ENCODE results near the gene PIBF1. TPM values are rescaled to one million over a fixed set of nuclear protein-coding genes. Genes with fewer than 3 reads are reported as not detected.

Gene PIBF1
- polyA plus RNA-seq, 4 donors = 9.2 to 15.9 (median 10.5) TPM

- H3K27ac ChIP-seq (ENCODE audit: low read depth in 1 of 3, low read length in 2 of 3) = peak overlapping the region; percentile 16 to 91 (median 66)
- H3K4me1 ChIP-seq (ENCODE audit: control insufficient read depth in 3 of 3, insufficient read depth in 2 of 3, low read depth in 1 of 3, low read length in 2 of 3) = peaks cover 0 to 4% (median 2%) of the 10 kb centered on the region in 3 donors
- FAIRE-seq (no peak), DNase-seq (peak; percentile 43 to 60)
- H3K36me3 ChIP-seq (ENCODE audit: control insufficient read depth in 3 of 3, insufficient read depth in 2 of 3, low read depth in 1 of 3, low read length in 3 of 3) = peaks cover 2 to 25% (median 15%) of the 10 kb centered on the region in 3 donors
- H3K27me3 ChIP-seq (ENCODE audit: control insufficient read depth in 3 of 3, insufficient read depth in 3 of 3, low read length in 3 of 3) = no peaks in the 10 kb centered on the region
- peak overlapping the region; percentile 37 to 69 (median 50) for H3K4me3 ChIP-seq (ENCODE audit: low read depth in 1 of 3, low read length in 3 of 3)
- 22 to 68% (median 49%) methylated on average over 13 of the region's 13 CpGs for WGBS, 3 donors
- H3K9me3 ChIP-seq (ENCODE audit: control insufficient read depth in 2 of 2, insufficient read depth in 1 of 2, low read depth in 1 of 2, low read length in 1 of 2) = no peaks in the 10 kb centered on the region
Observed at GRCh38 chr13:73062468-73062867, 280.5 kb downstream of the PIBF1 start.

GRCh38 chr13:73063166-73063565 is 281.2 kb downstream of the PIBF1 start:
- H3K4me3 ChIP-seq (ENCODE audit: low read depth in 1 of 3, low read length in 3 of 3) = peak overlapping the region in 2 of 3 donors; percentile 50 to 69
- WGBS, 3 donors = 12 to 67% (median 34%) methylated on average over 3 of the region's 3 CpGs
- peaks cover 0 to 2% (median 2%) of the 10 kb centered on the region in 3 donors for H3K4me1 ChIP-seq (ENCODE audit: control insufficient read depth in 3 of 3, insufficient read depth in 2 of 3, low read depth in 1 of 3, low read length in 2 of 3)
- H3K27me3 ChIP-seq (ENCODE audit: control insufficient read depth in 3 of 3, insufficient read depth in 3 of 3, low read length in 3 of 3) = no peaks in the 10 kb centered on the region
- H3K36me3 ChIP-seq (ENCODE audit: control insufficient read depth in 3 of 3, insufficient read depth in 2 of 3, low read depth in 1 of 3, low read length in 3 of 3) = peaks cover 2 to 29% (median 16%) of the 10 kb centered on the region in 3 donors
- DNase-seq = peak; percentile 46 to 49
- H3K9me3 ChIP-seq (ENCODE audit: control insufficient read depth in 2 of 2, insufficient read depth in 1 of 2, low read depth in 1 of 2, low read length in 1 of 2) = no peaks in the 10 kb centered on the region
- H3K27ac ChIP-seq (ENCODE audit: low read depth in 1 of 3, low read length in 2 of 3) = peak overlapping the region in 2 of 3 donors; percentile 54 to 91
- no peak for FAIRE-seq

GRCh38 chr13:73065036-73065435 is 283.1 kb downstream of the PIBF1 start:
- Histone ChIP-seq H3K27ac (ENCODE audit: low read depth in 1 of 3, low read length in 2 of 3) (peak overlapping the region in 2 of 3 donors; percentile 31 to 91), H3K9me3 (ENCODE audit: control insufficient read depth in 2 of 2, insufficient read depth in 1 of 2, low read depth in 1 of 2, low read length in 1 of 2) (no peaks in the 10 kb centered on the region), H3K36me3 (ENCODE audit: control insufficient read depth in 3 of 3, insufficient read depth in 2 of 3, low read depth in 1 of 3, low read length in 3 of 3) (peaks cover 2 to 33% (median 16%) of the 10 kb centered on the region in 3 donors), H3K4me1 (ENCODE audit: control insufficient read depth in 3 of 3, insufficient read depth in 2 of 3, low read depth in 1 of 3, low read length in 2 of 3) (peaks cover 0 to 2% (median 0%) of the 10 kb centered on the region in 3 donors), H3K4me3 (ENCODE audit: low read depth in 1 of 3, low read length in 3 of 3) (peak overlapping the region in 2 of 3 donors; percentile 4 to 23), H3K27me3 (ENCODE audit: control insufficient read depth in 3 of 3, insufficient read depth in 3 of 3, low read length in 3 of 3) (no peaks in the 10 kb centered on the region)
- DNase-seq = peak; percentile 74 to 81
- FAIRE-seq = no peak
- 13 to 44% (median 32%) methylated on average over 2 of the region's 2 CpGs for WGBS, 3 donors

GRCh38 chr13:73065665-73066340 is 283.9 kb downstream of the PIBF1 start:
- 17 to 63% (median 47%) methylated on average over 7 of the region's 7 CpGs for WGBS, 3 donors
- Histone ChIP-seq H3K4me1 (ENCODE audit: control insufficient read depth in 3 of 3, insufficient read depth in 2 of 3, low read depth in 1 of 3, low read length in 2 of 3) (peaks cover 0 to 10% (median 0%) of the 10 kb centered on the region in 3 donors), H3K36me3 (ENCODE audit: control insufficient read depth in 3 of 3, insufficient read depth in 2 of 3, low read depth in 1 of 3, low read length in 3 of 3) (peaks cover 0 to 33% (median 16%) of the 10 kb centered on the region in 3 donors), H3K27me3 (ENCODE audit: control insufficient read depth in 3 of 3, insufficient read depth in 3 of 3, low read length in 3 of 3) (no peaks in the 10 kb centered on the region), H3K4me3 (ENCODE audit: low read depth in 1 of 3, low read length in 3 of 3) (peak overlapping the region in 2 of 3 donors; percentile 14 to 44), H3K27ac (ENCODE audit: low read depth in 1 of 3, low read length in 2 of 3) (peak overlapping the region; percentile 50 to 91 (median 64)), H3K9me3 (ENCODE audit: control insufficient read depth in 2 of 2, insufficient read depth in 1 of 2, low read depth in 1 of 2, low read length in 1 of 2) (no peaks in the 10 kb centered on the region)
- FAIRE-seq = peak; percentile 15
- DNase-seq = peak; percentile 87 to 93

Other genes with a start within 250 kb of the PIBF1 start
- gene MZT1, start 54.5 kb upstream of the PIBF1 start, polyA plus RNA-seq = 10 to 100 TPM in 2 of 4 donors, 1 to 10 TPM in 2; 4.7 to 17.3 (median 9.0) TPM
- gene BORA, start 54.2 kb upstream of the PIBF1 start, polyA plus RNA-seq = 1 to 10 TPM; 3.8 to 9.7 (median 5.9) TPM
- 10 to 100 TPM in 2 of 4 donors, 1 to 10 TPM in 2; 7.2 to 22.4 (median 9.1) TPM for gene DIS3, start 233 bp upstream of the PIBF1 start, polyA plus RNA-seq